B cell (primary cell): ENCODE results near the gene KDM4D.

Experiments
- EZH2 ChIP-seq: IDR thresholded peaks from 2 replicates; pipeline ENCODE4 v1.6.1; 2012; ENCODE audit warnings: borderline replicate concordance, low read depth, mild to moderate bottlenecking, moderate library complexity, low read length; ENCODE audit not compliant: insufficient read depth, poor library complexity, severe bottlenecking
- TF ChIP-seq, protein P1 (sequence below): fragments of 200-600 bp; IDR thresholded peaks from one replicate; pipeline ENCODE4 v1.8.0; 2022; ENCODE audit warnings: antibody characterized with exemption, mild to moderate bottlenecking

DNA sequence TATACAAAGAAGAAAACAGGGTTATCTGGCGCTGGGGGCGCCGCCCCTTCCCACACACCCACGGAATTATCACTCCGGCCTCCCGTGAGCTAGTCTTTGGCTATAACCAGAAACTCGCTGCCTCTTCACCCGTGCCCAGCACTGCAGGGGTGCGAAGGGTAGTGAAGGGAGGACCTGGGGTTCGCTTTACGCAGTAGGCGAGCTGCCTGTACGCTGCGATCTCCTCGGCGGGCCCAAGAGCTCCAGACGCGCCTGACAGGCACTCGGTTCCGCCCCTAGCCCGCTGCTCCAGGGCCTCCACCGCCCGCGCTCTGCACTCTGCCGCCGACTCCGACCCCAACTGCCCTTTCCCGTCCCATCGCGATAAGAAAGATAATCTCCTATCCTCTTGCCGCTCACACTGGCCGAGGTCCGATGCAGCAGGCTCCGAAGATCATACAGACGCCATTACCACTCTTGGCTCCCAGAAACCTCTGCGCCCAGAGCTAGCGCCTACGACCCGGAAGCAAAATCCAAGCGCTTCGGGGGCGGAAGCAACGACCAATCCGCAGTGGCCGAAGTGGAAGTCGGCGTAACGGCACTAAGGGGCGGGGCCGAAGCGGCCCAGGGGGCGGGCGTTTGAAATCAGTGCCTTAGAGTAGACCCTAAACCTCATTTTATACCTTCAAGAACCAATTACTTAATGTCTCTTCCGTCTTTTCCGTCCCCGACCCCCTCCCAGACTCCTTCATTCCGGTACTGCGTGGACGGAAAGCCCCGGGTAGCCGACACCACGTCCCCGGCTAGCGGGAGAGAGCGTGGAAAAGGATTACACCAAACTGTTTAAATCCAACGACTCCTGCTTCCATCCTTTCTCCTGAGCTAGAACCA is at the start of gene KDM4D, which contains the start of gene CWC15:
- TF ChIP-seq, protein P1, sequence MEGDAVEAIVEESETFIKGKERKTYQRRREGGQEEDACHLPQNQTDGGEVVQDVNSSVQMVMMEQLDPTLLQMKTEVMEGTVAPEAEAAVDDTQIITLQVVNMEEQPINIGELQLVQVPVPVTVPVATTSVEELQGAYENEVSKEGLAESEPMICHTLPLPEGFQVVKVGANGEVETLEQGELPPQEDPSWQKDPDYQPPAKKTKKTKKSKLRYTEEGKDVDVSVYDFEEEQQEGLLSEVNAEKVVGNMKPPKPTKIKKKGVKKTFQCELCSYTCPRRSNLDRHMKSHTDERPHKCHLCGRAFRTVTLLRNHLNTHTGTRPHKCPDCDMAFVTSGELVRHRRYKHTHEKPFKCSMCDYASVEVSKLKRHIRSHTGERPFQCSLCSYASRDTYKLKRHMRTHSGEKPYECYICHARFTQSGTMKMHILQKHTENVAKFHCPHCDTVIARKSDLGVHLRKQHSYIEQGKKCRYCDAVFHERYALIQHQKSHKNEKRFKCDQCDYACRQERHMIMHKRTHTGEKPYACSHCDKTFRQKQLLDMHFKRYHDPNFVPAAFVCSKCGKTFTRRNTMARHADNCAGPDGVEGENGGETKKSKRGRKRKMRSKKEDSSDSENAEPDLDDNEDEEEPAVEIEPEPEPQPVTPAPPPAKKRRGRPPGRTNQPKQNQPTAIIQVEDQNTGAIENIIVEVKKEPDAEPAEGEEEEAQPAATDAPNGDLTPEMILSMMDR = no peak
- no peak for TF ChIP-seq EZH2
